ENCODE data around the gene OTUD6A.
A peak's percentile ranks its signal among the peaks of the same experiment; 100 is the strongest.

Gene OTUD6A

DNA sequence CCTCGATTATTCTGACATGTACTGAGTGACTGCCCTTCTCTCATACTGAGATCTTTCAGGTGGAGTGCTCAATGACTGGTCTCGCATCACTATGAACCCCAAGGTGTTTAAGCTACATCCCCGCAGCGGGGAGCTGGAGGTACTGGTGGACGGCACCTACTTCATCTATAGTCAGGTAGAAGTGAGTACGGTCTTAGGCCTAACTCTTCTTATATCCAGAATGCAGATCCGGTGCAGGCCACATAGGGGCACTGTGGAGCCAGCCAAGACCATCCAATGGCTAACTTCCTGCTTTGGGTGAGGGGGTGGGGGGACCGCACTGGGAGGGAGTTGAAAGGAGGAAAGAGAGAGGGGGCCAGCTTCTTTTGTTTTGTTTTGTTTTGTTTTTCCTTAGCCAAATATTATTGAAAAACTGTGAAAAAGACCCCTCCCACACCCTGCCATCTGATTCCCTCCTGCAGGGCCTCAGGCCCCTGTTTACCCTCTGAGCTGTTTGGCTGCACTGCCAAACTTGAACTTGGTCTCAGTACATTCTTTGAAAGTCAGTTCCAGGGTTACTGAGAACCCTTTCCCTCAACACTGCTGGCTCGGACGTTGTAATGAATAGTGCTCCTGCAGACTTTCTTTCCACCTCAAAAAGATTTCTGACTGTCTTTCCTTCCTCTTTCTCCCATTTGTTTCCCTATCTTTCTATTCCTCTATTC, 28.8 kb upstream of the OTUD6A start:
- Histone ChIP-seq H3K9ac (ENCODE audit: low read length) (no peak overlapping the region), H3K79me2 (ENCODE audit: low read length) (no peaks in the 10 kb centered on the region), H3K4me2 (ENCODE audit: low read length) (peak overlapping the region; percentile 18; the same call in 1 of the 2 replicates), H3K27me3 (ENCODE audit: low read depth, low read length) (no peaks in the 10 kb centered on the region), H3K4me3 (ENCODE audit: low read length) (no peak overlapping the region), H3K36me3 (replicated peaks; ENCODE audit: low read depth, low read length) (no peaks in the 10 kb centered on the region), H4K20me1 (ENCODE audit: insufficient read depth, low read length) (no peaks in the 10 kb centered on the region), H2AFZ (ENCODE audit: low read depth, low read length) (peak overlapping the region; percentile 77; the same call in 1 of the 2 replicates), H3K27ac (ENCODE audit: low read length) (no peak overlapping the region), H3K9me3 (ENCODE audit: insufficient read depth, low read length) (no peaks in the 10 kb centered on the region), H3K4me1 (ENCODE audit: low read length) (no peaks in the 10 kb centered on the region)
- TF ChIP-seq, protein P1, sequence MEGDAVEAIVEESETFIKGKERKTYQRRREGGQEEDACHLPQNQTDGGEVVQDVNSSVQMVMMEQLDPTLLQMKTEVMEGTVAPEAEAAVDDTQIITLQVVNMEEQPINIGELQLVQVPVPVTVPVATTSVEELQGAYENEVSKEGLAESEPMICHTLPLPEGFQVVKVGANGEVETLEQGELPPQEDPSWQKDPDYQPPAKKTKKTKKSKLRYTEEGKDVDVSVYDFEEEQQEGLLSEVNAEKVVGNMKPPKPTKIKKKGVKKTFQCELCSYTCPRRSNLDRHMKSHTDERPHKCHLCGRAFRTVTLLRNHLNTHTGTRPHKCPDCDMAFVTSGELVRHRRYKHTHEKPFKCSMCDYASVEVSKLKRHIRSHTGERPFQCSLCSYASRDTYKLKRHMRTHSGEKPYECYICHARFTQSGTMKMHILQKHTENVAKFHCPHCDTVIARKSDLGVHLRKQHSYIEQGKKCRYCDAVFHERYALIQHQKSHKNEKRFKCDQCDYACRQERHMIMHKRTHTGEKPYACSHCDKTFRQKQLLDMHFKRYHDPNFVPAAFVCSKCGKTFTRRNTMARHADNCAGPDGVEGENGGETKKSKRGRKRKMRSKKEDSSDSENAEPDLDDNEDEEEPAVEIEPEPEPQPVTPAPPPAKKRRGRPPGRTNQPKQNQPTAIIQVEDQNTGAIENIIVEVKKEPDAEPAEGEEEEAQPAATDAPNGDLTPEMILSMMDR (IDR thresholded peaks at IDR 0.05; ENCODE audit: low read depth, low read length): peak; percentile 61
- TF ChIP-seq EZH2phosphoT487 (IDR thresholded peaks at IDR 0.05; ENCODE audit: low read depth): no peak

DNA sequence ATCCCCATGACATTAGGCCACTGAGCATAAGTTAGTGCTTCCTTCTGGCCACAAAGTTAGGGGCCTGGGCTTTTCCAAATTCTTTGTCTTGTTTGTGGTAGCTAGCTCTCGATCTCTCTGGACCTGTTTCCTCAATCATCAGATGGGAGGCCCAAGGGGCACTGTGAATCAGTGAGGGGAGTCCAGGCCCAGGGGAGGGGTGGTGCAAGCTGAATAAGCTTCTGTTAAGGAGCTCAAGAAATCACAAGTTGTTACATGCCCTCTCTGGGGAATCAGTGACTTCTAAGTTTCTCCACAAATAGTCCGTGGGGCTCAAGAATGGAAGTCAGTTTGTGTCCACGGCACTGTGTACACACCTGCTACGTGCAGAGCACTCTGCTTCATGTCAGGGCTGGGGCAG, 27.6 kb upstream of the OTUD6A start:
- Histone ChIP-seq H3K9ac (ENCODE audit: low read length) (no peak overlapping the region), H3K4me1 (ENCODE audit: low read length) (no peaks in the 10 kb centered on the region), H3K27ac (ENCODE audit: low read length) (no peak overlapping the region), H3K27me3 (ENCODE audit: low read depth, low read length) (no peaks in the 10 kb centered on the region), H3K4me2 (ENCODE audit: low read length) (no peak overlapping the region), H3K36me3 (replicated peaks; ENCODE audit: low read depth, low read length) (no peaks in the 10 kb centered on the region), H3K9me3 (ENCODE audit: insufficient read depth, low read length) (no peaks in the 10 kb centered on the region), H2AFZ (ENCODE audit: low read depth, low read length) (no peak overlapping the region), H3K4me3 (ENCODE audit: low read length) (no peak overlapping the region), H3K79me2 (ENCODE audit: low read length) (no peaks in the 10 kb centered on the region), H4K20me1 (ENCODE audit: insufficient read depth, low read length) (no peaks in the 10 kb centered on the region)
- TF ChIP-seq EZH2phosphoT487 (IDR thresholded peaks at IDR 0.05; ENCODE audit: low read depth): no peak
- TF ChIP-seq, protein P1 (IDR thresholded peaks at IDR 0.05; ENCODE audit: low read depth, low read length): no peak

DNA sequence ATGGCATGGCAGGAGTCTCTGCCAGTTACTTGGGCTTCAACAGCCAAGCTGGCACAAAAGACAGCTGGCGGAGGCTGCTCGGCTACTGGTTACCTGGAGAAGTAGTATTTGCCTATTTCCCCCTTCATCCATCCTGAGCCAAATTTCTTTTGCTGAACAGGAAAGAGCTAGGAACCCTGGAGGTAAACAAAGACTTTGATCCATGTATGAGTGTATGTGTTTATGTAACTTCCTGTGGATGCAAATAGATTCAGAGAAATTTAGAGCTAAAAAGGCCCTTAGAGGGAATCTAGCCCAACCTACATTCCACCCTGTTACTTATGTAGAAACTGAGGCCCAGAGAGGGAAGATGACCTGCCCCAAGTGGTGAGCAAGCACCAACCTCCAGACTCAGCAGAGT, 23.7 kb upstream of the OTUD6A start:
- no peaks in the 10 kb centered on the region for H3K36me3 ChIP-seq (replicated peaks; ENCODE audit: low read depth, low read length)
- no peaks in the 10 kb centered on the region for H4K20me1 ChIP-seq (ENCODE audit: insufficient read depth, low read length)
- no peak overlapping the region for H3K4me3 ChIP-seq (ENCODE audit: low read length)
- TF ChIP-seq, protein P1 (IDR thresholded peaks at IDR 0.05; ENCODE audit: low read depth, low read length): no peak
- no peak for TF ChIP-seq EZH2phosphoT487 (IDR thresholded peaks at IDR 0.05; ENCODE audit: low read depth)
- no peak overlapping the region for H3K4me2 ChIP-seq (ENCODE audit: low read length)
- no peak overlapping the region for H3K9ac ChIP-seq (ENCODE audit: low read length)
- H2AFZ ChIP-seq (ENCODE audit: low read depth, low read length): no peak overlapping the region
- H3K79me2 ChIP-seq (ENCODE audit: low read length): no peaks in the 10 kb centered on the region
- H3K4me1 ChIP-seq (ENCODE audit: low read length): no peaks in the 10 kb centered on the region
- H3K27me3 ChIP-seq (ENCODE audit: low read depth, low read length): no peaks in the 10 kb centered on the region
- no peak overlapping the region for H3K27ac ChIP-seq (ENCODE audit: low read length)
- no peaks in the 10 kb centered on the region for H3K9me3 ChIP-seq (ENCODE audit: insufficient read depth, low read length)

DNA sequence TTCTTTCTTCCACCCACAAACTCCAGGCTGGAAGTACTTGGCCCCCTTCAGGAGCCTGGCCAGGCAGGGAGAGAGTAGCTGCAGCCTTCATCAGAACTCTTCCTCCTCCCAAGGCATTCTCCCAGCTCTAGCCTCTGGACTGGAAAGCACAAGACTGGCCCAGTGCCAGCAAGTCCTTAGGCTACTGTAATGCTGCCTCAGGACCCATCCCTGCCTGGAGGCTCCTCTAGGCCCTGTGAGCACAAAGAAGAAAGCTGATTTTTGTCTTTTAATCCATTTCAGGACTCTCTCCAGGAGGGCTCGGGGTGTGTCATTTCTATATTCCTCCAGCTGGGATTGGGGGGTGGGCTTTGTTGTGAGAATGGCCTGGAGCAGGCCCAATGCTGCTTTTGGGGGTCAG, 23.3 kb upstream of the OTUD6A start:
- H3K27me3 ChIP-seq (ENCODE audit: low read depth, low read length): no peaks in the 10 kb centered on the region
- no peak overlapping the region for H2AFZ ChIP-seq (ENCODE audit: low read depth, low read length)
- H3K9ac ChIP-seq (ENCODE audit: low read length): no peak overlapping the region
- no peaks in the 10 kb centered on the region for H3K4me1 ChIP-seq (ENCODE audit: low read length)
- no peak overlapping the region for H3K27ac ChIP-seq (ENCODE audit: low read length)
- H3K36me3 ChIP-seq (replicated peaks; ENCODE audit: low read depth, low read length): no peaks in the 10 kb centered on the region
- no peaks in the 10 kb centered on the region for H3K9me3 ChIP-seq (ENCODE audit: insufficient read depth, low read length)
- H4K20me1 ChIP-seq (ENCODE audit: insufficient read depth, low read length): no peaks in the 10 kb centered on the region
- H3K79me2 ChIP-seq (ENCODE audit: low read length): no peaks in the 10 kb centered on the region
- H3K4me3 ChIP-seq (ENCODE audit: low read length): no peak overlapping the region
- no peak overlapping the region for H3K4me2 ChIP-seq (ENCODE audit: low read length)
- TF ChIP-seq EZH2phosphoT487 (IDR thresholded peaks at IDR 0.05; ENCODE audit: low read depth): no peak
- TF ChIP-seq, protein P1 (IDR thresholded peaks at IDR 0.05; ENCODE audit: low read depth, low read length): no peak
